NCI-H460 (cell line): ENCODE data around the gene MAGEF1. TPM values are rescaled to one million over a fixed set of nuclear protein-coding genes. Genes with fewer than 3 reads are reported as not detected.

Experiments used
- DNase-seq: peaks from one replicate; pipeline ENCODE4 v3.0.0-alpha.2; 2016; ENCODE audit warnings: low read depth; ENCODE audit errors: extremely low read depth
- polyA plus RNA-seq: library from polyadenylated mRNA; depleted of rRNA; stranded (reverse); fragments of >200 nt; gene quantifications from 2 replicates; pipeline ENCODE4 v1.2.3, GENCODE V29; 2014; cell fraction: nucleus; rRNA removed
- total RNA-seq: library from RNA; depleted of rRNA; stranded (reverse); fragments of >200 nt; shearing (Covaris generic); gene quantifications from 2 replicates; pipeline ENCODE4 v1.2.3, GENCODE V29; 2014; rRNA removed

Gene MAGEF1
- 13.1 and 13.6 TPM in 2 replicates for total RNA-seq
- 20.2 and 29.0 TPM in 2 replicates for polyA plus RNA-seq

- DNase-seq, result peak; percentile 37
These were observed at the start of gene MAGEF1 for GRCh38 chr3:184711493-184712247. TSS of gene MAGEF1 (minus strand) at chr3:184712064. CDS start at chr3:184711821, 243 bp downstream.

GRCh38 chr3:184761075-184761841 is 49.4 kb upstream of the MAGEF1 start:
- no peak for DNase-seq

- DNase-seq, result no peak
These were observed 48.6 kb upstream of the MAGEF1 start for GRCh38 chr3:184760337-184761074.

GRCh38 chr3:184759666-184760200 is 47.9 kb upstream of the MAGEF1 start:
- no peak for DNase-seq

- DNase-seq, result no peak
These were observed 46.2 kb upstream of the MAGEF1 start for GRCh38 chr3:184758056-184758455.

- DNase-seq, result peak; percentile 9
These were observed 45.3 kb upstream of the MAGEF1 start for GRCh38 chr3:184757022-184757651.

GRCh38 chr3:184756151-184757021 is 44.5 kb upstream of the MAGEF1 start:
- no peak for DNase-seq

GRCh38 chr3:184755315-184755731 is 43.5 kb upstream of the MAGEF1 start:
- no peak for DNase-seq

- DNase-seq, result no peak
These were observed 40.5 kb upstream of the MAGEF1 start for GRCh38 chr3:184752361-184752760.

GRCh38 chr3:184751204-184752040 is 39.6 kb upstream of the MAGEF1 start:
- DNase-seq, result no peak

GRCh38 chr3:184750349-184751083 is 38.7 kb upstream of the MAGEF1 start:
- DNase-seq, result no peak

GRCh38 chr3:184749168-184749744 is 37.4 kb upstream of the MAGEF1 start:
- DNase-seq, result no peak

- DNase-seq, result peak; percentile 11
These were observed 36.6 kb upstream of the MAGEF1 start for GRCh38 chr3:184748219-184749135.

GRCh38 chr3:184746131-184747120 is 34.6 kb upstream of the MAGEF1 start:
- no peak for DNase-seq

- no peak for DNase-seq
These were observed 33.7 kb upstream of the MAGEF1 start for GRCh38 chr3:184745526-184745925.
